ENCODE results near the gene MIB1. TPM values are rescaled to one million over a fixed set of nuclear protein-coding genes. Genes with fewer than 3 reads are reported as not detected.

The MIB1 gene
- polyA plus RNA-seq, 1 donor: 78.9 TPM

DNA sequence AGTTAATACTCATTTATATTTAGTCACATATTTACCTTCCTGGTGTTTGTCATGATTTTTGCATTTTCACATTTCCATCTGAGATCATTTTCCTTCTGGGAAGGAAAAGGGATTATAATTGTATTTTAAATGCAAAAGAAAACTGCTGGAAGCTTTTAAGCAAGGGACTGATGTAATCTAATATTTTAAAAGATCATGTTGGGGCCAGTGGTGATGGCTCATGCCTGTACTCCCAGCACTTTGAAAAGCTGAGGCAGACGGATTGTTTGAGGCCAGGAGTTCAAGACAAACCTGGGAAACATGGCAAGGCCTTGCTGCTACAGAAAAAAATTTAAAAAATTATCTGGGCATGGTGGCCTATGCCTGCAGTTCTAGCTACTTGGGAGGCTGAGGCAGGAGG is 149.0 kb downstream of the MIB1 start:
- no peak for DNase-seq

DNA sequence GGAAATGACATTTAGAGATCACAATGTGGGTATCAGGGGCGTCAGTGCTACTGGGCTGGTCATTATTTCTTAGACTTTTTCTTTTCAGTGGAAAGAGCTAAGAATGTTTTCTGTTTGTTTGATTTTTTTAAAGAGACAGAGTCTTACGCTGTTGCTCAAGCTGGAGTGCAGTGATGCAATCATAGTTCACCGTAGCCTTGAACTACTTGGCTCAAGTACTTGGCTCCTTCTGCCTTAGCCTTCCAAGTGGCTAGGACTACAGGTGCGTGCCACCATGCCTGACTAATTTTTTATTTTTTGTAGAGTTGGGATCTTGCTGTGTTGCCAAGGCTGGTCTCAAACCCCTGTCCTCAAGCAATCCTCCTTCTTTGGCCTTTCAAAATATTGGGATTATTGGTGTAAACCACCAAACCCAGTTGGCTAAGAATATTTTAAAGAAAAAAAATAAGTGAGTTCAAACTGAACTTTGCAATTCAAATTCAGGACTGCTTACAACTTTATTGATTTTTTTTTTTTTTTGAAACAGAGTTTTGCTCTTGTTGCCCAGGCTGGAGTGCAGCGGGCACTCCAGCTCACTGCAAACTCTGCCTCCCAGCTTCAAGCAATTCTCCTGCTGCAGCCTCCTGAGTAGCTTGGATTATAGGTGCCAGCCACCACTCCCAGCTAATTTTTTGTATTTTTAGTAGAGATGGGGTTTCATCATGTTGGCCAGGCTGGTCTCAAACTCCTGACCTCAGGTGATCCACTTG is 154.2 kb downstream of the MIB1 start:
- DNase-seq: no peak

DNA sequence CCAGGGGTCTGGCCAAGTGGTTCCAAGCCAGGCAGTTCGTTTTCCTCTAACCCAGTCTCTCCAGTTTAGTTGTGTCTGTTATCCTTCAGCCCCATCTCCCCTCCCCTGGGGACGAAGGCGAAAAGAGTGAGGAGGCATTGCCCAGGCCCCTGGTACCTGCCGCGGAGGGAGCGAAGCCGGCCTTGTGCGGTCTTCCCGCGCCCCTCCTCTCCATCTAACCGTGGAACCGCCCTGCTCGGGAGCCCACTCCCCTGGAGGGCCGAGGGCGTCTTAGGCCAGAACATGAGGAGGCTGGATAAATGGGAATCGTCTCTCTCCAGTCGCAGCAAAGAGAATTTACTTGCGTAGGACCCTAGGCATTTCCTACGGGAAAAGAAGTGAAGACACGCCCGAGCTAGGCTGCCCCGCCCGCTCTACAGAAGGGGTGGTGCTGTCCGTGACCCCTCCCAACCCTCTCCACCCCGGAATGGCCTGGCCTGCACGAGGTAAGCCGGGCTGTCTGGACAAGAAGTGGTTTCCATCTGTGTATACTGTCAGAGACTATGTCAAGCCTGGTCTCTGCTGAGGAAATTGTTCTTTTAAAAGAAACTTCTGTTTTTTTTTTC is 156.2 kb downstream of the MIB1 start:
- DNase-seq: no peak

DNA sequence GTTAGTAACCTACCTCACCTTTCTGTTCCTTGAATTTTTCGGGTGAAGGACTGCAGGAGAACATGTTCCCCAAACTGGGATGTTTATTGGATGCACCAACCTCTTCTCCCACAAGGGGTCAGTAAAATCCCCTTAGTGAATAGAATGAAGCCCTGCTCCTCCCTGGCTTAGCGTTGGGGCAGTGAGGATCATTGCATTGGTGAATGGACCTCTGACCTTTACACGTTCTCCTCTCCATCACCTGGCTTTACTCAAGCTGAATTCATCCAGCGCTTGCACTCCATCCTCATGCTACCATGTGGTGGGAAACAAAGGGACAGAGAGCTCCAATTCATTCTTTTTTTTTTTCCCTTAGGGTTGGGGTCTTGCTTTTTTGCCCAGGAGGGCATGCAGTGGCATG is 157.2 kb downstream of the MIB1 start:
- DNase-seq: peak; percentile 59

DNA sequence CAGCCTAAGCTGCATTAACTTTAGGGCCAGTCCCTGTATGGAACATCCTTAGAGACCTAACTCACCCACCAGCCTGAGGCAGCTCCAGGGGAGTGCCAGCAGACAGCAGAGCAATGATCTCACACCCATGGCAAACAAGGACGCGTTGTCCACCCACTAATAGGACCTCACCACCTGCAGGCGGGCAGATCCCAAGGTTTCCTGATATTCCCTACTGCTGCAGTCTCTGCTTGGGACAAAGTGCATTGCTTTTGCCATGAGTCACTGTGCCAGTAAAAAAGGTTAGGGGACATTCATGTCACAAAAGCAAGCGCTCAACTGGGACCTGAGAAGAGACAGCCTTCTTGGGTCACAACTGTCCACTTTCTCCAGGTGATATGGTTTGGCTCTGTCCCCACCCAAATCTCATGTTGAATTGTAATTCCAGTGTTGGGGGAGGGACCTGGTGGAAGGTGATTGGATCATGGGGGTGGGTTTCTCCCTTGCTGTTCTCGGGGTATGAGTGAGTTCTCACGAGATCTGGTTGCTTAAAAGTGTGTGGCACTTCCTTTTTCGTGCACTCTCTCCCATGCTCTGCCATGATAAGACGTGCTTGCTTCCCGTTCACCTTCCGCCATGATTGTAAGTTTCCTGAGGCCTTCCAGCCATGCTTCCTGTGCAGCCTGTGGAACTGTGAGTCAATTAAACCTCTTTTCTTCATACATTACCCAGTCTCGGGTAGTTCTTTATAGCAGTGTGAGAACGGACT is 160.2 kb downstream of the MIB1 start:
- DNase-seq: no peak

DNA sequence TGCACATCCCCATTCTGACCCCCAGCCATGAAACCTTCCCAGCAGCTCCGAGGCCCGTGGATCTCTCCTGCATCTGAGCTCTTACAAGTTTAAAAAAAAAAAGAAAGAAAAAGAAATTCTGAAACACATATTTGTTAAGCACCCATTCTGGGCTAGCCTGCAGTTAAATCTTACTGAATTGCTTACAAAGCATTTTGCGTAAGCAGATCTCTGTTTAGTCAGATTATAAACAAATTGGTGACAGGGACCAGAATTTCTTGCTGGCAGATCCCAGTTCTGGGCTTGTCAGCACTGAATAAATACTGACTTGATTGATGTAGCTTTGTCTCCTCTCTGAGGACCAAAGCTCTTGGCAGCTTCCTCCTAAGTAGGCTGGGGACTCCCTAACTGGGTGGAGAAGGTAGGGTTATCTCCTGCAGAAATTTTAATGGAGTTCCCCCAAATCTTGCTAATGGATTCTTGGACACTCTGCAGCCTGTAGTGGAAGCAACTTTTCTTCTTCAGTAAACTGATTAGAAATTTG is 160.9 kb downstream of the MIB1 start:
- DNase-seq: no peak

DNA sequence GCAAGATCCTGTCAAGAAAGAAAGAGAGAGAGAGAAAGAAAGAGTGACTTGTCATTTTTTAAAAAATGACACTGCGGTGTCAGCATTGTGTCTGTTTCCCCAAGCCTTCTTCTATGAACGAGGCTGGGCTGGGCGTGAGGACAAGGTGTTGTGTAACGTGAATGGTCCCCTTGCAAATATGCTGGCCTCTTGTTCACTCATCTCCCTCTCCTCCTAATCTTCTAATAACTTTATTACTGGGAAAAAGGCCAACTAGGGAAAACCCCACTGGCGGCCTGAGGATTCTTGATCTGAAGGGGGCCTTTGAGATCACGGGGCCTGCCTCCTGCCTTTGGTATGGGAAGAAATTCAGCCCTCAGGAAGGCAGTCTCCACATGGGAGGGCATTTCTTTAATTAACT is 163.1 kb downstream of the MIB1 start:
- DNase-seq: no peak

DNA sequence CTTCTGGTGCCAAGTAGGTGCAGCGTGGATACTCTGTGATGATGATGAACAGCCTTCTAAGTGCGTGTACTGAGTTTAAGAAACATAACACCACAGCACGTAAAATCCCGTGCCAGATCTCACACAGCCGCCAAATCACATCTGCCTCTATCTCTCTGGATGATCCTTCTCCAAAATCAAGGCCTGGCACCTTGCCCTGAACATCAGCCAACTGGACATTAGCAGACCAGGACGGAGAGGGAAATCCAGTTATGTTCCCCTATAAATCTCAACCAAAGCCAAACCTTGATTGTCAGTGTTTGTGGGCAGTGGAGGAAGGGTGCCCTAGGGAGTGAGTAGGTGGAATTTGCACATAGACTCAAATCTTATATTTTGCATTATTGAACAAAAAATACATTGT is 164.3 kb downstream of the MIB1 start:
- DNase-seq: no peak

DNA sequence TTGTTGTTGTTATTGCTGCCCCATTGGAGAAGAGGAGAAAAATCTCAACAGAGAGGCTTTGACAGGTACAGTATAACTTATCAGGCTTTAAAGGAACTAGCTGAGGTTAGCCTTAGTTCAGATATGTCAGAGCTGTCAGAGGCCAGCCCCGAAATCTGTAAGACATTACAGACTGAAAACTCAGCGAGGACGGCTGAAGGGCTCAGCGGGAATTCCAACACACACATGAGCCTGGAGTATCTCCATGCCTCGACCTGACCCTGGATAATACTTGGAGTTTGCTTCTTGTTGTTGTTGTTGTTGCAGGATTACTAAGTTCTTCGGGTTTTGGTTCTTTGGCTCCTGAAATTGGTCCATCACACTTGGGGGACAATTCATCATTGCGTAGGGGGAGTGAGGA is 166.9 kb downstream of the MIB1 start:
- no peak for DNase-seq

DNA sequence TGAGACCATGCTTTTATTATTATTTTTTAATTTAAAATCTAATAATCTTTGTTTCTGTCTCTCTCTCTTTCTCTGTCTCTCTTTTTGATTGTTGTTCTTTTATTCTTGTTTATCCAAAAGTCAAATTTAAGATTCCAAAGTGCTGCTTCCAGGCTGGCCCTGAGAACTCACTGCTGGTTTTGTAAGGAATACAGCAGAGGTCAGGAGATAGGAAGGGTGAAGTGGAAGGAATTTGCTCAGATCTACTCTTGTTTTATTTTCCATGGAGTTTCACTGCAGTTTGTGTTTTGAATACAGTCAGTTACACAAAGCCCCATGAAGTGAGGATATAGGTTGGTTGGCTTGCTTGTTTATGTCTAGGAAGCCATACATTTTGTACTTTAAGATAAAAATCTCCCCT is 168.1 kb downstream of the MIB1 start:
- DNase-seq: no peak

DNA sequence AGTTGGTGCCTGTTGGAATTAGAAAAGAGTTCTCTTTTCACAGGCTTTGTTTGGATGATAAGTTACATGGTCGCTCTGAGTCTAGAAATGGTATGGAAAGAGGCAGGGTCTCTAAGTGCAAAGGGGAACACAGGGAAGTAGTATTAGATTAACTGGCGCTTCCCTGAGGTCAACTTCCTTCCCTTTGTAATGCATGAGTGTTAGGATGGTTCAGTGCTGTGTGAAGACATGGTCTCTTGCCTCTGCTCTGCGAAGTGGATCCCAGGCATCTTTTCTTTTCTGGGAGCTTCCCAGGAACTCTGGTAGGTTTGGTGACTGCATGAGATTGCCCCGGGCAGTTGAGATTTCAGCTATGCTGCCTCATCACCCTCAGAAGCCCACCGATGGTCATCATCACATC is 170.3 kb downstream of the MIB1 start:
- no peak for DNase-seq

DNA sequence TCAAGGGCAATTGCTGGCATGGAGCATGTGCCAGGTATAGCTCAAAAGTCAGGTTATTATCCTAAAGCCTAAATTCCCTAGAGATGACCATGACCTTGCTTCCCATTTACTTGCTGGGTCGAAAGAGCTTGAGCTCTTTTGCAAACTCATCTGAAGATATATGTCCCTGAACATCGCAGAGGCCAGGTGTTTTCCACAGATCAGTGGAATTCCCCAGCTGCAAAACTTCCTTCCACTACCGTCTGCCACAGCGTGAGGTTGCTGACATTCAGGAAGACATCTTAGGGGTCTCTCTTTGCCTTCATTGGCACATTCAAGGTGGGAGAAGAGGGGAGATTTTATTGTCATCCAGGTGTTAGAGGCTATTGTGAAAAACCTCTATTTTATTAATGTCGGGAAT is 171.0 kb downstream of the MIB1 start:
- DNase-seq: no peak

DNA sequence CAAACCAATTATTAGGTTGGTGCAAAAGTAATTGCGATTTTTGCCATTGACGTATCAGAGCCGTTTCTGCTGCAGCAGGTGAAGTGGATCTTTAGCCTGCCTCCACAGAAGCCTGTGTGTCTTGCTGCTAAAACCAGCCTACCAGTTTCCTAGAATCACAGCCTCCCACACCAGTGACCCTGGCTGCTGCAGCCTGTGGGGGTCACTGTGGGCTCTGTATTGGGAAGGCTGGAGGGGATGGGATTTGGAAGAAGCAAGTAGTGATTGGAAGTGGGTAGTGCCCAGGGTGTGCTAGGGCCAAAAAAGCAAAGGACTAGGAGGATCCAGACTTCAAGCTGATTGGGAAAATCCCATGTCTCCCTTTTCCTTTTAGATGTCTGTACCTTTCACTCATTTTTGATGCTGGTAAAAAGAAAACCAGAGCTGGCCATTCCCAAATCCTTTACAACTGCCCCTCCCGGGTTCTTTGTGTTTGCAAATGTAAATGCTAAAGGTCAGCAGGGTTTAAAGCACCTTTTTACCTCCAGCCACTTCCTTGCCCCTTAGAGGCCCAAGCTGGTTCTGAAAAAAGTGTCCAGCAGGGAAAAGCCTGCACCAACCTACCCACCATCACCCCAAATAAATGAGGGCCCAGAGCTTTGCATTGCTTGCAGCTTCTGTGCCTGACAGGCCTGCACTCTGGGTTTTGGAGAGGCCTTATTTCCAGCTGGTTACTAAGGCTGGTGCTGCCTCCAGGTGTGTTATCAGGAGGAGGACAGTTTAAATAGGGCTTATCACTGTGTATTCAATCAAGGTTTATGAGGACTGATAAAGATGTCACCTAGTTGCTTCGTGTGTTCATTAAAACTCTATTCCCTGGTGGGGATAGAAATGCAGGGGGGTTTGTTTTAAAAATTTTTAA is 172.0 kb downstream of the MIB1 start:
- no peak for DNase-seq

DNA sequence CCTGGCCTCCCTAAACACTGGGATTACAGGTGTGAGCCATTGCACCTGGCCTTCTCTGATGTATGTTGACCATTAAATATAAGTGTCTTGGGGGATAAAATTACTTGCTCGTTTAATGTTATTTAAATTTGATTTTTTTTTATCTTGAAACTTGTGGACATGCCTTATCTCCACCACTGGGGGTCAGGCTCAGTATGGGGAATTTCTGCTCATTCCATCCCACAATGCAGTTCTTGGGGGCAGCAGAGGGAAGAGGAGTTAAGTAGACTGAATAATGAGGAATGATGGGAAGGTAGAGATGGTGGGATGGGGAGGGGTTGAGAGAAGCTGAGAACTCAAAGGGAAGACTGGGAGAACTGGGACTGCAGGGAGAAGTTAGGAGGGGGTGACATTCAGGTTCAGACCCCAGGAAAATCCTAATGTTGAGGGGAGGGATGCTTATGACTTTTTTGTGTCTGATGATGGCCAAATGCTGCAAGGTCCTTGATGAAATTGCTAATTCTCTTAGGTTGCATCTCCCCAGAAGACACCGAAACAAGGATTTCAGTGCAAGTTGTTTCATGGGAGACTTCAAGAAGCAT is 174.2 kb downstream of the MIB1 start:
- peak; percentile 42 for DNase-seq

DNA sequence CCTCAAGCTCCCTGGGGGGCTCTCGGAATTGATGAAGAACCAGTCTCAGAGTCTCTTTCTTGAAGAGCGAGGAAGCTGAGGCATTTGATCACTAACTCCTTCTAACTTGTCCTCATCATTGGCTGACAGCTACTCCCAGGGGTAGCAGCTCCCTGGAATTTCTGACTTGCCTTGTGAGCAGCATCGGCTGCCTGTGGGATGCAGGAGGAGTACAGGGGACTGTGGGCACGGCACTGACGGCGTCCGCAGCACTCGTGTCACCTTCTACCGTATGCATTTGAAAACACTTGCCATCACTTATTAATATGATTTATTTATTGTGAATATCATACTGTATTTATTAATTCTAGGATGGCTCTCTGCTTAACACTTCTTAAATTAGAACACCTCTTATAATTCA is 175.0 kb downstream of the MIB1 start:
- DNase-seq: no peak

DNA sequence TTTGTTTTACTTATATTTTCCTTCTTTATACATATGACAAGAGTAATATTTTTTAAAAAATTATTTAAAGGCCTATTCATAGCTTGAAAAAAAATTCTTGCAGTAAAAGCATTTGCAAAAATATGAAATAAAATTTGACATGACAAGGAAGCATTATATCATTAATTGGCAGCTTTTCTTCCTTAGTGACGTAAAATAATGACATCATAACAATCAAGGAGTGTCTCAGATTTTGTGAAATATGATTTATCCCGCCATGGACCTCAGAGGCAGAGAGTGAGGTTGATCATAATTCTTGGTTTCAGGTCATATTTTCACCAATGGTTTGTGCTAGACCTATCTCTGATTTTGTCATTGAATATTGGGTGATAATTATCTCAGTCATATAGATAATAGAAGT is 176.0 kb downstream of the MIB1 start:
- no peak for DNase-seq

DNA sequence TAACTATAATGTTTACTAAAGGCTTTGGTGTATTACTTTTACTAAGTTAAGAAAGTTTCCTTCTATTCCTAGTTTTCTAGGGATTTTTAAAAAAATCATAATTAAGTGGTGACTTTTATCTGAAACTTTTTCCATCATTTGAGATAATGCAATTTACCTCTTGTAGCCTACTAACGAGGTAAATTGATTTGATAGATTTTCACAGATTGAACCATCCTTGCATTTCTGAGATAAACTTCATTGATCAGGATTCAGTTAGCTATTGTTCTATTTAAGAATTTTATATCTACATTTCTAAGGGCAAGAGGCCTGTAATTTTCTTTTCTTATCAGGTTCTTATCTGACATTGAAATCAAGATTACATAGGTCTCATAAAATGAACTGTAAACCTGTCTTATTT is 178.1 kb downstream of the MIB1 start:
- no peak for DNase-seq

Measured in left kidney (tissue), 2 donors.